GM12872 (cell line): ENCODE measurements around the gene TRIM31.

Experiments
- CTCF ChIP-seq: IDR thresholded peaks from 3 replicates; pipeline ENCODE4 v1.5.1; 2011; ENCODE audit warnings: low read depth, mild to moderate bottlenecking, low read length, moderate library complexity; ENCODE audit not compliant: insufficient read depth

Gene TRIM31

GRCh38 chr6:30055513-30055912, 57.4 kb downstream of the TRIM31 start:
- TF ChIP-seq CTCF, result no peak

DNA sequence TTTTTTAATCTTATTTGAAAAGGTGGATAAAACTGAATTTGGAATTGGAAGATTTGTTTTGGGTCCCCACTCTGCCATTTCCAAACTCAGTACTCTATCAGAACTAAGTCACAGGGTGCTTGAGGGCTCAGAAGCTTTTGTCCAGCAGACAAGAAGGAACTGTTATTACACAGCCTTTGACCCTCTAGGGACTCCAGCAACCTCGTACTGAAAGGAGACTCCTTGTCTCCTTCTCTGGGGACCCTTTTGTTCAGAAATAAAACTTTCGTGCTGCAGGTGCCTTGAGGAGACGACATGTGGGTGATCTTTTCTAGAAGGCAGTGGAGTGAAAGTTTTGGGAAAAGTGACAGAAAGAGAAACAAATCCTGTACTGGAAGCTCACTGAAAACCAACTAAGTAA, 59.2 kb downstream of the TRIM31 start:
- no peak for TF ChIP-seq CTCF
